HG03097 (cell line): Measurements from ENCODE around the gene MYLK.

ENCODE experiments used
- ATAC-seq: cut with Tn5 transposase; IDR thresholded peaks from one replicate; pipeline ENCODE4 v1.9.1; 2021; ENCODE audit not compliant: unreplicated experiment, low FRiP score

Gene MYLK

DNA sequence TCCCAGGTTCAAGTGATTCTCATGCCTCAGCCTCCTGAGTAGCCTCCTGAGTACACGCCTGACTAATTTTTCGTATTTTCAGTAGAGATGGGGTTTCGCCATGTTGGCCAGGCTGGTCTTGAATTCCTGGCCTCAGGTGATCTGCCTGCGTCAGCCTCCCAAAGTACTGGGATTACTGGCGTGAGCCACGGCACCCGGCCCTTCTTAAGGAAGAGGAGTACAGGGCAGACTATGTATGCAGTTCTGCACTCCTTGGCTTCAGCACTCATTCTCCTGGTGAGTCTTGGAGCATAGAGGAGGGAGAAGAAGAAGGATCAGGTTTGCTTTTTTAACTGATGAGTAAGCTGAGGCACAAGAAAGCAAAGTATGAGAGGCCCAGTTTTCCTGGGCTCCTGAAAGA, 199.5 kb downstream of the MYLK start:
- ATAC-seq: no peak

DNA sequence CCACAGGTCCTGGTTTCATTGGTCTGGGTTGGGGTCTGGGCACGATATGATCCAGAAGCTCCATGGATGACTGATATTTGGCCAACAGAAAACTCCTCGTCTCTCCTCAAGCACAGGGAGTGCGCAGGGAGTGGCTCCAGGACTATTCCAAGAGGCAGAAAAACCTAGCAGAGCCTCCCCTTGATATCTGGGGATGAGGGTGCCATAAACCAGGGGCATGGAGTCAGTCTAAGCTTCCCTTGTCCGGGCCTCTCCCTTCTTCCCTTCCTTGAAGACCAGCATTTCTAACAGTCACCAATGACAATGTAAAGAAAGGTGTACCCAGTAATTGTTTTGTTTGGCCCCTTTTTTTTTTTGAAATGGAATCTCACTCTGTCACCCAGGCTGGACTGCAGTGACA, 199.9 kb downstream of the MYLK start:
- no peak for ATAC-seq

DNA sequence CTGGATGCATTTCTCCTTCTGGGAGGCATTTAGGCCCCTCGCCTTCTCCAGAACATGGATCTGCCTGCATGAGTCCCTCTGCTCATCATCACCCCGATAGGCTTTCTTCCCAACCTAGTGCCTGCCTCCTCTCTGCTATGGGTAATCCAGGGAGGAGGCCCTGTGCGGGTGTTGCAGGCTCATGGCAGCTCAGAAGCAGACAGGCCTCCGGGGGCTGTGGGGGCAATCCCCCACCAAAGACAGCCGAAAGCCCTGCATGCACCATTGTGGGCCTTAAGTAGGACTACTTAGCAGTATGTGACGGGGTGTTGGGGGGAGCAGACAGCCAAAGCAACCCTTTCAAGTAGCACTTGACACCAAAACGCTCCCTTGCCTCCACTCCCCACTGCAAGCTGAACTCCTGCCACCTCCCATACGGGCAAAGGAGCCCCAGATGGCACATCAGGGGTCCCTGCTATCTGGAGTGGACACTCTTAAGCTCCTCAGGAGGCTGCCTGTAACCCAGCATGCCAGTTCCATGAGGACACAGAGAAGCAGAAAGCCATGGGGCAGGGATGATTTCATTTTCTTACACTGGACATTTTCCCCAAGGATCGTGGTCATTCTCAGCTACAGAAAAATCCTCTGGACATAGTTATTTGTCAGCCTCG, 200.5 kb downstream of the MYLK start:
- ATAC-seq: no peak

DNA sequence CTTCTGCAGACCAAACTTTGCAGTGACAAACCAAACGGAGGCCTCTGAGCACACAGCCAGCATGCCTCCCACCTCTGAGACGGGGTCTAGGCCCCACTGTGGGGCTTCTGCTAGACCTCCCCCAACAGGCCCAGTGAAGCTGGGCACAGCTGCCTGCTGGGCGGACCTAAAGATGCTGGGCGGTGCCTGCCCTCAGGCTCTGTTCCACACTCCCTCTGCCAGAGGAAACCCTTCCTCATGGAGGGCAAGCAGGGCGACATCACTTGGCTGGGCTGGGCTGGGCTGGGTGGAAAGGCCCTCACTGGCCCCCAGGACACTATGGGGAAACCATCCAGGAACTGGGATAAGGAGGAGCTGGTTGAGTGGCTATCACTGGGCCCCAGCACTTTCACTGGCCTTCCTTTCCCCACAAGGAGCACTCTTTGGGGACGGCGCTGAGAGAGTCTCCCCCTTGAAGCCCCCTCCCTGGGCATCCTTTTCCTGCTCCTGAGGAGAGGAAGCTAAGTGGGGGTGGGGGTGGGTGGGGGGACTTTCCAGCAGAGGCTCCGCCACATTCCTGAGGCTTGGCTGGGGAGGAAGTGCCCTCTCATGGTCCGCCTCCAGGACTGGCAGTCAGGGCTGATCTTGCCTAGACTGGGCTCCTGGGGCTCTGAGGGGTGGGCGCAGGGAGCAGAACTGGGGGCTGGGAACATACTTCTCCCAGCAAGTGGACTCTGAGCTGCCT, 201.2 kb downstream of the MYLK start:
- ATAC-seq: no peak

DNA sequence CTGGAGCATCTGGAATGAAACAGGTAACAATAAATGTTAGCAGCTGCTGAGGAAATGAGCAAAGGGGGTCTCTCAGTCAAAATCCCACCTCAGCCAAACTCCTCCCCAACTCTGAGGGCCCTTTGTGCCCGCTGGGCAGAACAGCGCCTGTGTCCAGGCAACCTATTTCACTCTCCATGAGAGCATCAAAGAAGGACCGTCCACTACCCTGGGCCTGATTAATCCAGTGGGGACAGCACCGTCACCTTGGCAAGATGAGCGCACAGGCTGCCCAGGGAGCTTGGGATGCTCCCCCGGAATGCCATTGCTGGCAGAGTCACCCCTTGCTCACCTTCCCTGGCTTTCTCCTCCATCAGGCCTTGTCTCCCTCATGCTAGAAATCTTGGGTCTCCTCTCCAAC, 201.8 kb downstream of the MYLK start:
- no peak for ATAC-seq

DNA sequence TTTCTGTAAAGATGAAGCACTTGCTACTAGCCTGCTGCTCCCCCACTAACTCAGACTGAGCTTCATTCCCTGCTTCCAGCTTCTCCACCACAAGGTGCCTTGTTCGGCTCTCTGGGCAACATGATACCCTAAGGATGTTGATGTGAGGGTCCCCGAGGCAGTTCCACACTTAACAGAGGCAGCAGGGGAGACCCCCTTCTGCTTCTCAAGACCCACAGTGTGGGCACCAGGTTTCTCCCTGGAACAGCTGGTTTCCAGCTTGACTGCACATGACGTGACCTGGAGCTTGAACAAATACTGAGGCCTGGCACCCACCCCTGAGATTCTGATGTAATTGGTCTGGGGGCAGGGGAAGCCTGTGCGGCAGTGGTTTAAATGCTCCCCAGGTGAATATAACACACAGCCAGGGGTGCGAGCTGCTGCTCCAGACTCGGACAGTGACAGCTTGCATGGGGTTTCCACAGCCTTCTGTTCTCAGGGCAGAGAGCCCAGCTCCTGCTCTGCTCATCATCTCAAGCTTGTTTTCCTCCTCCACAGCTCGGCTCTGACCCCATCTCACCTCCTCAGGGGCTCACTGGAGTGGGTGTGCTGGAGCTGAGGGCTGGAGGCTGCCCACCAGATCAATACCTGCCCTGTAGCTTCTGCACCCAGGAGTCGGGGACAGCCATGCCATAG, 204.3 kb downstream of the MYLK start:
- ATAC-seq: no peak

DNA sequence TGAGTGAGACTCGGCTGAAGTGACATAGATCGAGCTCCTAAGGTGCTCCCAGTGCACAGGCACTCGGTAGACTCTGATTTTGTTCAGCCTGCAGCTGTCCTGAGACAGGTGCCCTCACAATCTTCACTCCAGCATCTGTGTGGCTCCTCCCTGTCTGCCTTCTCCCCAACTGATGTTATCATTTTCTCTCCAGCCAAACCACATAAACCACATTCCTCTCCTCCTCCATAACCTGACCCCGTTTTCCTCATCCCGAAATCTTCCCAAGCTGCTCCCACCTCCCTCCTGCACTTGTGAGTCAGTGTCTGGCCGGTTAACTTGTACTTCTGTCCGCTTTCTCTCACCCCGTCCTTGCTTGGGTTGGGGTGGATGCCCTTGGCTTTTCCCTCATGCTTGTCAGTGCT, 206.0 kb downstream of the MYLK start:
- ATAC-seq: no peak

DNA sequence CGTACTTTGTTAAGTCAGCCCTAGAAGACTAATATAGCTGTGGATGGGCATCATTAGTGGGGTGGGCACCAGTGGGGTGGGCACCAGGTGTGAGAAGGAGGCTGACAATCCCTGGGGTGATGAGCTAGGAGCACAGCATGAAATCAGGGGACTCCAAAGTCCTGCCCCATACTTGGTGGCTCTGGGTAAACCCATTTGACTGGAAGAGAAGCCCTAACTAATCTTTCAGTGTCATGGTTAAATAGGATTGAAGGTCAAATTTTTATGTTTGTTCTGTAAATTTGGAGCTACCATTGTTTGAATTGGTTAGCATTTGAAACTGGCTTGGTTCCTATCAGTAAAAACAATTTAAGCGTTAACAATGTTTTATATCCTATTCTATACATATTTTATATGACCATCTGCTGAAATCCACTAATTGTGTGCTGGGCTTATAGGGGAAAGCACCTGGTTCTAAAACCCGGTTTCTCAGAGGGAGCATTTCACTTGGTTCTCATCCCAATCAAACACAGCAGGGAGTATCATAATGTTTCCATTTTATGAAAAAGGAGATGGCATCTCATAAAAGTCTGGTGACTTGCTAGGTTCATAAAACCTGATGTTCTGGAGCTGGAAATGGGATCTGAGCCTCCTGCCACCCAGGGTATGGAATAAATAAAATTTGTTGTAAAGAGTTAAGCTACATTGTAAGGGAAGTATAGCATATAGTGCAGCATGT, 211.5 kb downstream of the MYLK start:
- ATAC-seq: no peak

DNA sequence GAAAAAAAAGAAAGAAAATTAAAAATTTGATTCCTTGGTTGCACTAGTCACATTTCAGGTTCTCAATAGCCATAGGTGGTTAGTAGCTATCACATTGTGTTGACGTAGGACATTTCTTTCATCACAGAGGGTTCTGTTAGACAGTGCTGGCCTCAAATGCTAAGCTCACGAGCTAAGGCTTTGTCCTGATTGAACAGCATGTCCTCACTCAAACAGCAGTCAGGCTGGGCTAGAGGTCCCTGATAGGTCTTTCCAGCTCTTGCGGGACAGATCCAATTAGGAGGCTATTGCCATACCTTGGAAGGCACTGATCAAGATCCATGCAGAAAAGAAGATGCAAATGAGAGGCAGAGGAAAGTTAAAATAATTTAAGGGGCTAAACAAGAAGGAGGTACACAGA, 213.4 kb downstream of the MYLK start:
- ATAC-seq: no peak

DNA sequence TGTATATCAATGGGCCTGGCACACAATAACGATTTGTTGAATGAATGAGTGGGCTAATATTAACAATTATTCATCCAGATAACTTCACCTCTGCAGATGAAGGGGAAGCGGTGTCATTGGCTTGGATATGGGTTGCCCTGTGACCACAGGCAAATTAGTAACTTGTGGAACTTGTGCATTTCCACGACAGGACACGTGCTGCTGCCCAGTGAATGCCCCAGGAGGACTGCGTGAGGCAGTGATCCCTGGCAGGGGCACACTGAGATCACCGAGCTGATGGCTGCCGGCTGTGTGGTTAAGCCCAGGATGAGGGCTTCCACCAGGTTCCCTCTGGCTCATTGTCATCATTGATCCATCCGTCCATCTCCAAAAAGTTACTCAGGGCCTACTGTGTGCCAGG, 215.2 kb downstream of the MYLK start:
- ATAC-seq: no peak

DNA sequence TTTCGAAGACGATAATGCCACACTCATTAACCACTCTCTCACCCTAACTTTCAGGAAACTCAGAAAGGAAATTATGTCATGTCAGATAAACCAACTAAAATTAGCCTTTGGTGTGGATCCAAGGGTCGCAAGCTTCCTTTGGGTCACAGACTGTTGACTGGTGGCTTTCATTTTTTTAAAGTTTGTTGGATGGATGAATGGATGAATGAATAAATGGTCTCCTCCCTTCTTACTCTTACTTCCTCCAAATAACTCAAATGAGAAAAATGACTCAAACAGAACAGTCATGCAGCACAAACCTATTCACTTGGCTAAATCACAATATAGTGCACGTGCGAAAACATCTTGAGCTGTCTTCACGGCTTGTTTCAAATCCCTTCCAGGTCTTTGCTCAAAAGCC, 216.3 kb downstream of the MYLK start:
- no peak for ATAC-seq

DNA sequence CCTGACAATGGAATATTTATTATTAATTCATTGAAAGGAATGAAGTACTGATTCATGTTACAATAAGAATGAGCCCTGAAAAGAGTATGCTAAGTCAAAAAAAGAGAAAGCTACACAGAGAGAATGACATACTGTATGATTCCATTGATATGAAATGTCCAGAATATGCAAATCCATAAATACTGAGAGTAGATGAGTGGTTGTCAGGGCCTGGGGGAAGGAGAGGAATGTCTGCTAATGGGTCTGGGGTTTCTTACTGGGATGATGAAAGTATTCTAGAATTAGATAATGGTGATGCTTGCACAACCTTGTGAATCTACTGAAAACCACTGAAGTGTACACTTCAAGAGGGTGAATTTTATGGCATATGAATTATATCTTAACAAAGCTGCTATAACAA, 219.4 kb downstream of the MYLK start:
- no peak for ATAC-seq

DNA sequence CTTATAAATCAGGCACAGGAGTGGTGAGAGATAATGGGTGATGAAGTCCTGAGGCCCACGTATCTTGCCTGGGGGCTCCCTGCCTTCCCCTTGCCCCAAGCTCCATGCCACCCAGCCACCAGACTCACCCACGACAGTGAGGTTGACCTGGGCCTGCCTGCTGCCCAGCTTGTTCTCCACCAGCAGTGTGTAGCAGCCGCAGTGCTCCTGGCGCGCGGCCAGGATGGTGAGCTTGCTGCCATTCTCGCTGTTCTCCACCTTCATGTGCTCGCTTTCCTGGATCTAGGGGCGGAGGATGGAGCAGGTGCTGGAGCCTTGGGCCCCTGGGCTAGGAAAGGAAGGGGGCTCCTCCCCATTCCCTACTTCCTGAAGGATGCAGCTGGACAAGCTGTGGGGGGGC, 220.2 kb downstream of the MYLK start:
- no peak for ATAC-seq

DNA sequence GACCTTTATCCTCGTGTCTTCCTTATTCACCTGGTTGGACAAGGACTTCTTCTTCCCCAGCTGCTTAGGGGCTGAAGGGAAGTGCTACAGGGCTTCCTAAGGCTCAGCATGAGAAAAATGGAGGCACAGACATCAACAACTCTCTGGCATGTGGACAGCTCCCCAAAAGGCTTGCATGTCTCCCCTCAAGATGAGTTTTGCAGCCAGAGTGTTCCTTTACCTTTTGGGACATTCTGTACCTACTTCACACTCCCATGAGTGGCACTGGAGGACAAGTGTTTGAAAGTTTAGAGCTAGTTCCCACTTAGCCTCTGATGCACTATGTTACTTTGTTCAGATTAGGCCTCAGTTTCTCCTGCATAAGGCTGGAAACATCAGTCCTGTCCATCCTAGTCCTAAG, 222.2 kb downstream of the MYLK start:
- ATAC-seq: no peak

DNA sequence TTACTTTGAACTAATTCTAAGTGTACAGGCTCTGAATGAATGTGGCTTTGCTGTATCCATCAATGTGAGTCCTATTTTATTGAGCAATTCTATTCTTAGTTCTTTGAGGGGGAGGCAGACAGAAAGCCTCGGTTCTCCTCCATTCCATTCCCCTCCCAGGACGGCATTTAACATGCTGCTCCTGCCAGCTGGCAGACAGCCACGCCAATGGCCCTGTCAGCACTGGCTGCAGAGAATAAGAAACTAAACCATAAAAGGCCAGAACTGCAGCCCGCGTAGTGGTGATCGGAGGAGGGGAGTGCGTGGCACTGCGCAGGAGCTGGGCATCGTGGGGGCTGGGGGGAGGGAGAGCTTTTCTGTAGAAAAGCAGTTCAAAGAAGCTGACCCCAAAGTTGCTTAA, 223.2 kb downstream of the MYLK start:
- ATAC-seq: no peak

DNA sequence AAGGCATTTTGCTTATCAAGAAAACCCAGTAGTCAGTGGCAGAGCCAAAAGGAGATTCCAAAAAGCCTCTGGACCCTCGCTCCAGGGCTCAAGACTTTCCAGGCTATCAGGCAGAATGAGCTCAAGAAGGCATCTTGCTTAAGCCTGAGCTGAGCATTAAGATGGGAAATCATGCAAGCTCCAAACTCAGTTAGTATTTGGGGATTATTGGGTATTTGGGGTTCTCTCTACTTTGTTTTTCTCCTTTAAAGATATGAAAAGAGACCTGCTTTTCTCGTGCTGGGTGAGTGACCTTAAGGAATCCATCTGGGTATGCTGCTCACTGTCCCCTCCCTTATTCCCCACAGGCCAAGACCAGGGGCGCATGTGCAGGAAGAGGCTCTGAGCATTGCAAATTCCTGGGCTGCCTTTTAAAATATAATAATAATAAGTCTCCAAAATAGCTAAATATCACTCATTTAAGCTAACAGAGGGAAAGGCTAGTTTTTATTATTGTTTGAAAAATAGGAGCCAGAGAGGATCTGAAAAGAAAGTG, 223.9 kb downstream of the MYLK start:
- no peak for ATAC-seq

DNA sequence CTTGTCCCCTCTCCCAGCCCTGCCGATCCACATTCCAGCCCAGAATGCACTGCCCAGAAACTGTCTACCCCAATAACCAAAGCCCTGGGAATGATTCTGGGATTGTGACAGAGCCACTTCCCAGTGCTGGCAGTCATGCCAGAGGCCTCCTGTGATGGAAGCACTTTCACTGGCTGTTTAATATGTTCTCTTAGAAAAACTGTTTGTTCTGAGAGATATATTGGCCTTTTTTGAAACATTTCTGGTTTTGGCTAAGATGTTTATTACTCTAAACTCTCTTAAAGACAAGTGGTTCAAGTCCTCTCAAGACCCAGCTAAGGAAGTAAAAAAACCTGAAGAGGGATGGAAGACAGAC, 225.3 kb downstream of the MYLK start:
- no peak for ATAC-seq

DNA sequence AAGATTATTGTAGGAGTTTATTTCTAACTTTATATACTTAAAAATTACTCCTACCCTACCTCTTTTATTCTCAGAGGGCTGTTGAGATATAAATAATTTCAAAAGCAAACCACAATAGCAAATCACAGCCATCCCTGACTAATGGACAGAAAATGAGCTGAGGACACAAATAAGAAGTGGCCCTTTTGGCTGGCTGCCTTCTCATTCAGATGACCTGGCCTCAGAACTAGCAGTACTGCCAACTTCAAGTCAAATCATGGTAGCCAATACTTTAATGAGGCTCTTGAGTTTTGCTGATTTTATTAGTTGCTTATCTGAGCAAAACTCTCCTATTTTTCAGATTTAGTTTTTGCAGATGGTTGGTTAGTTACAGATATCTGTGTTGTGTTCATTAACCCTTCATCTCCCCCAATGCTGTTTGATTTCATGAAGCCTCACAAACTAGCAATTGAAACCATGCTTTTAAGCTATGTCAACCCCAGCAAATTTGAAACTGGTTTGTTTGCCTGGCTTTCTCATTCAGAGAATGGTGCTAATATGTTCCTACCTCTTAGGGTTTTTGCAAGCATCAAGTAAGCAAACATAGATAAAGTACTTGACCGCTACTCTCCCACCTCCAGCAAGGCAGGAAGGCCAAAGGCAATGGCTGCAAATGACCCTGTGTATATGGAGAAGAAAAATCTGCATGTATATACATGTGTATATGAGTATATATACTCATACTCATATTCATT, 225.8 kb downstream of the MYLK start:
- ATAC-seq: no peak

DNA sequence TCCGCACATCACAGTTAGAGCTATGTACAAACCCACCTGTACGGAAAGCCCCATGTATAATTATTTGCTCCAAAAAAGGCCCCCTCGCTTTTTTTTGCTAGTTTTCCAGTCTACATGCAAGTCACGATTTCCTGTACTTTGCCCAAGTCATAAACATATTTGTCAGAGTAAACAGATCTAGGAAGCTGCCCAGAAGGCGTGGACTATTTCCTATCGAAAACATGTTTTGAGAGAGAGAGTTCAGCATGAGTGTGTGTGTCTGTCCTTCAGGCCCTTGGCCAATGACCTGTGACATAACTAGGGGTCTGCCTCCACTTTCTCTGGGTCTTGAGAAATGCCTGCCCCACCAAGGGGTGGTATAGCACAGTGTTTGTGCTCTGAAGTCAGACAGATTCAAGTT, 226.6 kb downstream of the MYLK start:
- no peak for ATAC-seq

DNA sequence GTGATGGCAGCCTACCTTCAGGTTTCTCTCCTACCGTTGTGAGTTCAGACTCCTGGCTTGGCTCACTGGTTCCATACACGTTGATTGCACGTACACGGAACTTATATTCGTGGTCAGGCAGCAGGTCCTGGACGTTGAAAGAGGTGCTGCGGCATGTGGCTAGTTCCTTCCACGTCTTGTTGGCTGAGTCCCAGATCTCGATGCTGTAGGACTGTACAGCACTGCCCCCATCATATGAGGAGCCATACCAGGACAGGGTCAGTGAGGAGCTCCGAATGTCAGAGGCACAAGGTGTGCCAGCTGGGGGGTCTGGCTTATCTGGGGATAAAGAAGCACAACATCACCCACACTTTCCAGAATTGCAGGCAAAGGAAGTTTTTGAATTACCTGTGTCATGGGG, 227.0 kb downstream of the MYLK start:
- ATAC-seq: no peak

DNA sequence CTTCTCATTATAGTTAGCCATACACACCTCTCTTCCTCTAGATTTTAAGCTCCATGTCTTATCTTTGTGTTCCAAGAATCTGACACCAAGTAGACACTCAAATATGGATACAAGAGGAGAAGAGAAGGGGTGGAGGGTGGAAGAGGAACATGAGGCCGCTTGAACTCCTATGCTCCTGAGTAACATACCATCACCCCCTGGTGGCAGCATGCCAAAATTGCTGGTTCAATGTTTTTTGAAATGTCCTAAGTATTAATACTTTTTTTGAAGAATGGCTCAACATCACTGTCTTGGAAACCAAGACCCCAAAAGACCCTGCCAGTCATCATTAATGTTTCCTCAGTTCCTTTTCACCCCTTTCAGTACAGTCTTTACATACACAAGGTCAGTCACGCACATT, 227.4 kb downstream of the MYLK start:
- ATAC-seq: no peak
